Osteoblast (primary cell): ENCODE data around the gene MIGA2. TPM values are rescaled to one million over a fixed set of nuclear protein-coding genes. Genes with fewer than 3 reads are reported as not detected.

Experiments
- DNase-seq: peaks from one replicate; pipeline ENCODE4 v3.0.0; 2011; ENCODE audit warnings: low spot score, mixed read lengths; ENCODE audit not compliant: insufficient read length; ENCODE audit errors: missing footprints
- H2AFZ ChIP-seq: 2 replicates; pipeline ENCODE4 v1.6.0; 2011; ENCODE audit warnings: mild to moderate bottlenecking, low read length
- H3K27ac ChIP-seq: 2 replicates; pipeline ENCODE4 v1.5.1; 2011; ENCODE audit warnings: mild to moderate bottlenecking, low read depth, low read length, moderate library complexity
- H3K27me3 ChIP-seq: 2 replicates; pipeline ENCODE4 v1.6.0; 2012; ENCODE audit warnings: mild to moderate bottlenecking, control low read depth, inconsistent platforms, low read length, moderate library complexity; ENCODE audit not compliant: insufficient read depth
- H3K36me3 ChIP-seq: 2 replicates; pipeline ENCODE4 v1.5.1; 2011; ENCODE audit warnings: mild to moderate bottlenecking, low read length, control low read depth, moderate library complexity; ENCODE audit not compliant: insufficient read depth
- H3K4me1 ChIP-seq: 2 replicates; pipeline ENCODE4 v1.5.1; 2011; ENCODE audit warnings: mild to moderate bottlenecking, low read length, control low read depth, moderate library complexity; ENCODE audit not compliant: insufficient read depth
- H3K4me2 ChIP-seq: 2 replicates; pipeline ENCODE4 v1.6.0; 2011; ENCODE audit warnings: mild to moderate bottlenecking, low read length; ENCODE audit not compliant: insufficient read depth
- H3K4me3 ChIP-seq: fragments of 200-600 bp; sonication (generic); 3 replicates; pipeline ENCODE4 v1.5.1; 2012; ENCODE audit warnings: mild to moderate bottlenecking, low read length, inconsistent platforms; ENCODE audit not compliant: insufficient read depth
- H3K79me2 ChIP-seq: 2 replicates; pipeline ENCODE4 v1.6.0; 2012; ENCODE audit warnings: mild to moderate bottlenecking, low read length, control low read depth, inconsistent platforms; ENCODE audit not compliant: insufficient read depth
- H3K9me3 ChIP-seq: 2 replicates; pipeline ENCODE4 v1.5.1; 2011; ENCODE audit warnings: low read depth, low read length, control low read depth
- H4K20me1 ChIP-seq: 2 replicates; pipeline ENCODE4 v1.6.0; 2012; ENCODE audit warnings: mild to moderate bottlenecking, low read length, control low read depth; ENCODE audit not compliant: insufficient read depth
- total RNA-seq: library from RNA; depleted of rRNA; stranded (reverse); fragments of >200 nt; gene quantifications from 2 replicates; pipeline ENCODE4 v1.2.3, GENCODE V29; 2012
- TF ChIP-seq, protein P1 (sequence below): IDR thresholded peaks from 2 replicates; pipeline ENCODE4 v1.5.1; 2011; ENCODE audit warnings: mild to moderate bottlenecking, low read depth, low read length, moderate library complexity; ENCODE audit errors: extremely low read depth

The MIGA2 gene
- total RNA-seq, 1 donor = 22.4 TPM

DNA sequence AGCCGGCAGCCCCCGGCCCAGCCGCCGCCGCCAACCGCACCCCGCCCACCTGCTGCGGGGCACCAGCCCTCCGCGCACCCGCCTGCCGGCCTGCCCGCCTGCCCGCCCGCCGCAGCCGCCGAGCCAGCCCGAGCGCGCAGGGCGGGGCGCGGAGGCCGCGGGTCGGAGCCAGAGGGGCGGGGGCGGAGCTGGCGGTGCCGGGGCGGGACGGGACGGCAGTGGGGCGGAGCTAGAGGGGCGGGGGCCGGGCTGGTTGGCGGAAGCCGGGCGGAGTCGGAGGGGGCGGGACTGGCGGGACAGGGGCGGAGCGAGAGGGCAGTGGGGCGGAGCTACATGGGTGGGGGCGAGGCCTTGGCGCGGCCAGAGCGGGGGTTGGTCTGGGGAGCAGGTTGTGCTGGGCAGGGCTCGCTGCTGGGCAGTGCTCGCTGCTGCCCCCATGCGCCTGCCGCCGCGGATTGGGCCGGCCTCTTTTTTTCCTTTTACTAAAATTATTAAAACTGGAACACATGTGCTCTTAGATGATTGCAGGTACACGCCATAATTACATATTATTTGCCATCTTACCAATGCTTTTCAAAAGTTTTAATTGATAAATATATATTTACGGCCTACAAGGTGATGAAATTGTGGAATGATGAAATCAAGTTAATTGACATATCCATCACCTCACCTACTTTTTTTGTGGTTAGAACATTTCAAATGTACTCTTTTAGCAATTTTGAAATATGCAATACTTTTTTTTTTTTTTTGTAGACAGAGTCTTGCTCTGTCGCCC, 8.0 kb upstream of the MIGA2 start, which contains the start of gene SH3GLB2:
Gene SH3GLB2 (minus strand): TSS at position 140 of the 775 bp plus-strand sequence. CDS start 177 bp downstream, outside the sequence.
- peak; percentile 100 for DNase-seq
- peaks cover 20% of the 10 kb centered on the region for H3K79me2 ChIP-seq
- peaks cover 6% of the 10 kb centered on the region for H4K20me1 ChIP-seq
- H2AFZ ChIP-seq = peak within 1 kb of the TSS; percentile 70
- TF ChIP-seq, protein P1, sequence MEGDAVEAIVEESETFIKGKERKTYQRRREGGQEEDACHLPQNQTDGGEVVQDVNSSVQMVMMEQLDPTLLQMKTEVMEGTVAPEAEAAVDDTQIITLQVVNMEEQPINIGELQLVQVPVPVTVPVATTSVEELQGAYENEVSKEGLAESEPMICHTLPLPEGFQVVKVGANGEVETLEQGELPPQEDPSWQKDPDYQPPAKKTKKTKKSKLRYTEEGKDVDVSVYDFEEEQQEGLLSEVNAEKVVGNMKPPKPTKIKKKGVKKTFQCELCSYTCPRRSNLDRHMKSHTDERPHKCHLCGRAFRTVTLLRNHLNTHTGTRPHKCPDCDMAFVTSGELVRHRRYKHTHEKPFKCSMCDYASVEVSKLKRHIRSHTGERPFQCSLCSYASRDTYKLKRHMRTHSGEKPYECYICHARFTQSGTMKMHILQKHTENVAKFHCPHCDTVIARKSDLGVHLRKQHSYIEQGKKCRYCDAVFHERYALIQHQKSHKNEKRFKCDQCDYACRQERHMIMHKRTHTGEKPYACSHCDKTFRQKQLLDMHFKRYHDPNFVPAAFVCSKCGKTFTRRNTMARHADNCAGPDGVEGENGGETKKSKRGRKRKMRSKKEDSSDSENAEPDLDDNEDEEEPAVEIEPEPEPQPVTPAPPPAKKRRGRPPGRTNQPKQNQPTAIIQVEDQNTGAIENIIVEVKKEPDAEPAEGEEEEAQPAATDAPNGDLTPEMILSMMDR = peak; percentile 75
- H3K4me2 ChIP-seq = peak within 1 kb of the TSS; percentile 90
- H3K4me1 ChIP-seq = peaks cover 15% of the 10 kb centered on the region
- peak within 1 kb of the TSS; percentile 80 for H3K4me3 ChIP-seq
- no peaks in the 10 kb centered on the region for H3K27me3 ChIP-seq
- H3K9me3 ChIP-seq = no peaks in the 10 kb centered on the region
- peak within 1 kb of the TSS; percentile 37 for H3K27ac ChIP-seq
- no peaks in the 10 kb centered on the region for H3K36me3 ChIP-seq

DNA sequence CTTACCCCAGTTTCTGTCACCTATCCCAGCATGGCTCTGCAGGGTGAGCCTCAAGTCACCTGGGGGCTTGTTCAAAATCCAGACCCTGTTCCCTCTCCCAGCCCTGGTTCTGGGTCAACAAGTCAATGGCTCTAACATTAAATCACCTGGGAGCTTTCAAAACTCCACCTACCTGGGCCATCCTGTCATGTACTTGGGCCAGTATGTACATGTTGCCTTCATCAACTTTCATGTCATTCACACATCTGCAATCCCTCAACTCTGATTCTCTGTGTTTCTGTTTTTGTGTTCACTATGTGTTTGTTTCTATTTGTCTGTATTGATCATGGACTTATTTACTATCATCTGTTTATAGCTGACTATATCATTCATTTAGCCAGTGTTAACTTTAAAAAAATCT, 6.2 kb upstream of the MIGA2 start:
- Histone ChIP-seq H3K27me3 (no peaks in the 10 kb centered on the region), H3K79me2 (peaks cover 18% of the 10 kb centered on the region), H3K27ac (no peak overlapping the region), H3K36me3 (no peaks in the 10 kb centered on the region), H3K4me1 (peaks cover 10% of the 10 kb centered on the region), H3K9me3 (no peaks in the 10 kb centered on the region), H3K4me2 (no peak overlapping the region), H2AFZ (no peak overlapping the region), H3K4me3 (no peak overlapping the region), H4K20me1 (peaks cover 6% of the 10 kb centered on the region)
- TF ChIP-seq, protein P1 = no peak
- no peak for DNase-seq

DNA sequence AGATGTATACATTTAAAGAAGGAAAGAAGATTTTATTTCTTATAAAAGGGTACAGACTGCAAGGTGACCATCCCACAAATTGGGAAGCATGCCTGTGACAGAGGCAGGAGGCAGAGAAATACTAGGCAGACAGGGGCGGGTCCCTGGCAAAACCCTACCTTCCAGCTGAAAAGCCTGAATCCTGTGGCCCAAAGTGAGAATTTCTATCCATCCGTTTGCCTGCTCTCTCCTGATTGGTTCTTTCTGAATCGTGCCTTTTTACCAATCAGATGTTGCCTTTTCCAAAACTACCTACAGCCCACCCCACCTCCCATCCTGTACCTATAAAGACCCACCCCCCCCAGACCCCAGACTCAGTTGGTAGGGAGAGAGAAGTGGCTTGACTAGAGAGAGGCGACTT, 4.9 kb upstream of the MIGA2 start:
- Histone ChIP-seq H2AFZ (no peak overlapping the region), H3K4me2 (no peak overlapping the region), H3K4me1 (peaks cover 14% of the 10 kb centered on the region), H4K20me1 (peaks cover 6% of the 10 kb centered on the region), H3K27me3 (no peaks in the 10 kb centered on the region), H3K9me3 (no peaks in the 10 kb centered on the region), H3K4me3 (no peak overlapping the region), H3K79me2 (peaks cover 13% of the 10 kb centered on the region), H3K36me3 (no peaks in the 10 kb centered on the region), H3K27ac (no peak overlapping the region)
- TF ChIP-seq, protein P1 = no peak
- DNase-seq = no peak

DNA sequence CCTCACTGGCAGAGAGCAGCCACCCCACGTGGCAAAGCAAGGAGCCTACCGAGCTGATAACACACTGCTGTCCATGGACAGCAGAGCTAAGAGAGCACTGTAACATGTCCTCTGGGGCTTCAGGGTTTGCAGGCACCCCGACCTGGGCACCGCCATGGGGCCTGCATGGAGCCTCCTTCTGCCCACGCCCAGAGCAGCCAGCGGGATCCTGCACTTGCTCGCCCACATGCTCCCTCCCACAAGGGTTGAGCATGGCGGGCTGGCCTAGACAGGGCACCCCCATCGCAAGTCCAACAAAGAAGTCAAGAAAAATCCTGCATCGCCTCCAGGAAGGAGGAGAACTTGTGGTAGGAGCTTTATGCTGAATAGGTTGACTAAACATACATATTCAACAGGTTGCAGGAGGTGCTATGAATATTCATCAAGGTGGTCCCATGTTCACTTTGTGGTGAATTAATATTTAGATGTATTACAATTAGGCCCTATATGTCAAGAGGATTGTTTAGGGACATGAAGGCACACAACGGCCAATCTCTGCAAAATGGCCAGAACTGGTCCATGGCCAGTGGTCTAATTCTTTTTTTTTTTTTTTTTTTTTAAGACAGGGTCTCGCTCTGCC, 3.8 kb upstream of the MIGA2 start:
- TF ChIP-seq, protein P1 = no peak
- Histone ChIP-seq H3K9me3 (no peaks in the 10 kb centered on the region), H4K20me1 (peaks cover 8% of the 10 kb centered on the region), H3K4me1 (peaks cover 13% of the 10 kb centered on the region), H3K4me2 (no peak overlapping the region), H3K27ac (no peak overlapping the region), H2AFZ (no peak overlapping the region), H3K36me3 (no peaks in the 10 kb centered on the region), H3K27me3 (no peaks in the 10 kb centered on the region), H3K79me2 (peaks cover 13% of the 10 kb centered on the region), H3K4me3 (no peak overlapping the region)
- DNase-seq = peak; percentile 14
